Measurements from ENCODE around the gene RGS16. TPM values are rescaled to one million over a fixed set of nuclear protein-coding genes. Genes with fewer than 3 reads are reported as not detected.
"Not testable (repeated sequence)": the region's sequence is repeated elsewhere in the genome, so short reads cannot be mapped to it uniquely, and the experiment has no call there.

RGS16 gene
- total and polyA plus RNA-seq, 8 donors: 3.5 to 11.0 (median 6.3) TPM

DNA sequence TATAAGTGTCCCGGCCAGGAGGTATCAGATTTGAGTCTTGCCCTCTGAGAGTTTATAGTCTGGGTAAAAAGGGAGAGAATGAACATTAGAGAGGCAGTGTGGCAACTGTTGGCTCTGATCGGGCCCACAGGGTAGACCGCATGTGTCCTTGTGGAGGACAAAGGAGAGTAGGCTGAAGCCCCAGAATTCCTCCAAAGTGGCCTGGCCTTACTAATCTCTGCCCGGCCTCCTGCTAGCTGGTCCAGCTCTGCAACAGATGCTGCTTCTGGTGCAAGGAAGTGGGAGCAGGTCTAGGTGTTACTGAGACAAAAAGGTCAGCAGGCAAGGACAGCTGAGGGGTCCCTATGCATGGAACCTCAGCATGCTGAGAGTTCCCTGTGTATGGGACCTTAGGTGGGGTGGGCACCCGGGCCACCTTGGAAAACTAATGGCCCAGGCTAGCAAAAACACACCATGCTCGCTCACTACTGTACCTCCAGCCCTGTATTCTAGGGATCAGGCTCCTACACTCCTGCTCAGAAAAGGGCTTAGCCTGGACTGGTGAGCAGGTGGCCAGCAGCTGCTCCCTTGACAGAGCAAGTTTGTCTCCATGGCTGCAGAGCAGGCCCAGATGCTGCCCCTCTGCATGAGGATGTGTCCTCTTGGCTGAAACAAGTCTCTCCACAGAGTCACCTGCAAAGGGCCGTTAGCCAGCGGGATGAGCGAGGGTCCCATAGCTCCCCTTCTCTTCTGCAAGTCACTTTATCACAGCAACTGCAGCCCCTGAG is 30.3 kb upstream of the RGS16 start:
- no peaks in the 10 kb centered on the region for H3K27me3 ChIP-seq
- peaks cover 0 to 10% of the 10 kb centered on the region in 2 donors for H3K4me1 ChIP-seq
- no peak for ATAC-seq
- no peak for DNase-seq
- intact Hi-C loops (cut with DNase I): no loop called here
- no peak overlapping the region for H3K27ac ChIP-seq
- TF ChIP-seq, protein P1, sequence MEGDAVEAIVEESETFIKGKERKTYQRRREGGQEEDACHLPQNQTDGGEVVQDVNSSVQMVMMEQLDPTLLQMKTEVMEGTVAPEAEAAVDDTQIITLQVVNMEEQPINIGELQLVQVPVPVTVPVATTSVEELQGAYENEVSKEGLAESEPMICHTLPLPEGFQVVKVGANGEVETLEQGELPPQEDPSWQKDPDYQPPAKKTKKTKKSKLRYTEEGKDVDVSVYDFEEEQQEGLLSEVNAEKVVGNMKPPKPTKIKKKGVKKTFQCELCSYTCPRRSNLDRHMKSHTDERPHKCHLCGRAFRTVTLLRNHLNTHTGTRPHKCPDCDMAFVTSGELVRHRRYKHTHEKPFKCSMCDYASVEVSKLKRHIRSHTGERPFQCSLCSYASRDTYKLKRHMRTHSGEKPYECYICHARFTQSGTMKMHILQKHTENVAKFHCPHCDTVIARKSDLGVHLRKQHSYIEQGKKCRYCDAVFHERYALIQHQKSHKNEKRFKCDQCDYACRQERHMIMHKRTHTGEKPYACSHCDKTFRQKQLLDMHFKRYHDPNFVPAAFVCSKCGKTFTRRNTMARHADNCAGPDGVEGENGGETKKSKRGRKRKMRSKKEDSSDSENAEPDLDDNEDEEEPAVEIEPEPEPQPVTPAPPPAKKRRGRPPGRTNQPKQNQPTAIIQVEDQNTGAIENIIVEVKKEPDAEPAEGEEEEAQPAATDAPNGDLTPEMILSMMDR (IDR thresholded peaks at IDR 0.05): no peak
- no peaks in the 10 kb centered on the region for H3K36me3 ChIP-seq
- H3K4me3 ChIP-seq: no peak overlapping the region
- no peaks in the 10 kb centered on the region for H3K9me3 ChIP-seq

DNA sequence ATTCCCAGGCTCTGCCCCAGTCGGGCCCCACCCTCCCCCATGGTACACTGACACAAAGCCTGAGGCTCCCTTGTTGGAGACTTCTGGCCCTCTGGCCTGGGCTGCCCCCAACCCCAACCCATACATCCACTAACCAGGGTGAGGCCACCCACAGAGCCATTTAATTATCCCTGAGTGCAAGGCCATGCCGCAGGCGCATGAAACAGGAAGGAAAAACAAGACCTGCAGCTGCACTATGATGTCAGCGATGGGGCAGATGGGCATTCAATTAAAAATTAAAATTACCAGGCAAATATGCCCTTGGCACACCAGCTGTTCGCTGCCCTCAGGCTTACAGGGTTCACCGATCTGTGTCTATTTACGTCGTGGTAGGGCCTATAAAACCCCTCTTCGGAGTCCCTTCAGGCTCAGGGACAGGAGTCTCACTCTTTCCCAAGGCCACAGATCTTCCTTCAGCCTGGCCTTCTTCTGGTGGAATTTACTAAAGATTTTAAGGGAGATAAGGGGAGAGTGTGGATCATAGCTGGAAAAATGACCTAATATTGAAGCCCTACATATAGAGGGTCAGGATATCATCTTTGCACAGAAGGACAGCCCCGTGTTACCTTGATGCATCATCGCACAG is 29.6 kb upstream of the RGS16 start:
- Histone ChIP-seq H3K36me3 (no peaks in the 10 kb centered on the region), H3K9me3 (no peaks in the 10 kb centered on the region), H3K27ac (no peak overlapping the region), H3K4me1 (peaks cover 0 to 15% of the 10 kb centered on the region in 2 donors), H3K27me3 (no peaks in the 10 kb centered on the region), H3K4me3 (no peak overlapping the region)
- DNase-seq (no peak), ATAC-seq (no peak)
- intact Hi-C loops (cut with DNase I): no loop called here
- TF ChIP-seq, protein P1 (IDR thresholded peaks at IDR 0.05): no peak

DNA sequence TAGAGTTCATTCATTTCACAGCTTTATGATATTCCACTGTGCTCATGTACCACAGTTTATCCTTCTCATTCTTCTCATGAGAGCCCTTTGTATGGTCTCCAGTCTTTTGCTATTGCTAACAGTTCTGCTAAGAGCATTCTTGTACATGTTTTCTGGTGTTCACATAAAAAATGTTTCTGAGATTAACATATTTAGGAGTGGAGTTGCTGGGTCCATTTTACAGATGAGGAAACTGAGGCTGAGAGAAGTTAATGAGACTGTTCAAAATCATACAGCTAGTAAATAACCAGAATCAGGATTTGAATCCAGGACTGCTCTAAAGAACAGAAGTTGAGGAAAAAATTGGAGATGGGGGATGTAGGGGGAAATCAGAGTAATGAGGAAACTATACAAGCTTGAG is 28.8 kb upstream of the RGS16 start:
- Histone ChIP-seq H3K4me3 (no peak overlapping the region), H3K36me3 (no peaks in the 10 kb centered on the region), H3K4me1 (peaks cover 0 to 15% of the 10 kb centered on the region in 2 donors), H3K27ac (no peak overlapping the region), H3K27me3 (no peaks in the 10 kb centered on the region), H3K9me3 (no peaks in the 10 kb centered on the region)
- DNase-seq: no peak
- intact Hi-C loops (cut with DNase I): no loop called here
- TF ChIP-seq, protein P1 (IDR thresholded peaks at IDR 0.05): no peak
- no peak for ATAC-seq

DNA sequence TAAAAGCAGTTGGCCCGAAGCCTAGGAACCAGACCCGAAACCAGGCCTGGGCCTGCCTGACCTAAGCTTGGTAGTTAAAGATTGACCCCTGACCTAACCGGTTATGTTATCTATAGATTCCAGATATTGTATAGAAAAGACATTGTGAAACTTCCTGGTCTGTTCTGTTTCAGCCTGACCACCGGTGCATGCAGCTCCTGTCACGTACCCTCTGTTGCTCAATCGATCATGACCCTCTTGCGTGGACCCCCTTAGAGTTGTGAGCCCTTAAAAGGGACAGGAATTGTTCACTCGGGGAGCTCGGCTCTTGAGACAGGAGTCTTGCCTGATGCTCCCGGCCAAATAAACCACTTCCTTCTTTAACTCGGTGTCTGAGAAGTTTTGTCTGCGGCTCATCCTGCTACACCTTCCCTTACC is 28.3 kb upstream of the RGS16 start:
- H3K9me3 ChIP-seq; H3K36me3 ChIP-seq; H3K4me3 ChIP-seq; DNase-seq; intact Hi-C loops (cut with DNase I); H3K27ac ChIP-seq; ATAC-seq; H3K27me3 ChIP-seq: not testable (repeated sequence)
- H3K4me1 ChIP-seq: peaks cover 0 to 15% of the 10 kb centered on the region in 2 donors

DNA sequence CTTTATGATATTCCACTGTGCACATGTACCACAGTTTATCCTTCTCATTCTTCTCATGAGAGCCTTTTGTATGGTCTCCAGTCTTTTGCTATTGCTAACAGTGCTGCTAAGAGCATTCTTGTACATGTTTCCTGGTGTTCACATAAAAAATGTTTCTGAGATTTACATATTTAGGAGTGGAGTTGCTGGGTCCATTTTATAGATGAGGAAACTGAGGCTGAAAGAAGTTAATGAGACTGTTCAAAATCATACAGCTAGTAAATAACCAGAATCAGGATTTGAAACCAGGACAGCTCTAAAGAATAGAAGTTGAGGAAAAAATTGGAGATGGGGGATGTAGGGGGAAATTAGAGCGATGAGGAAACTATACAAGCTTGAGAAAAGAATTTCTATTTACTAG is 27.8 kb upstream of the RGS16 start:
- Histone ChIP-seq H3K27me3 (no peaks in the 10 kb centered on the region), H3K27ac (no peak overlapping the region), H3K36me3 (no peaks in the 10 kb centered on the region), H3K4me1 (peaks cover 0 to 15% of the 10 kb centered on the region in 2 donors), H3K9me3 (no peaks in the 10 kb centered on the region), H3K4me3 (no peak overlapping the region)
- intact Hi-C loops (cut with DNase I): no loop called here
- DNase-seq (no peak), ATAC-seq (no peak)
- TF ChIP-seq, protein P1 (IDR thresholded peaks at IDR 0.05): no peak
